Stimulated activated CD8-positive, alpha-beta memory T cell treated with anti-CD3 and anti-CD28 coated beads, Interleukin-12 subunit alpha, Interleukin-12 subunit beta, amount 100 ng/mL, for 24 hours (primary cell): ENCODE data around the gene SRGAP2.
"Not testable (repeated sequence)": the region's sequence is repeated elsewhere in the genome, so short reads cannot be mapped to it uniquely, and the experiment has no call there.

Source experiments
- DNase-seq: peaks from one replicate; pipeline ENCODE4 v3.0.0-alpha.2; 2020; ENCODE audit errors: extremely low read depth

Gene SRGAP2

DNA sequence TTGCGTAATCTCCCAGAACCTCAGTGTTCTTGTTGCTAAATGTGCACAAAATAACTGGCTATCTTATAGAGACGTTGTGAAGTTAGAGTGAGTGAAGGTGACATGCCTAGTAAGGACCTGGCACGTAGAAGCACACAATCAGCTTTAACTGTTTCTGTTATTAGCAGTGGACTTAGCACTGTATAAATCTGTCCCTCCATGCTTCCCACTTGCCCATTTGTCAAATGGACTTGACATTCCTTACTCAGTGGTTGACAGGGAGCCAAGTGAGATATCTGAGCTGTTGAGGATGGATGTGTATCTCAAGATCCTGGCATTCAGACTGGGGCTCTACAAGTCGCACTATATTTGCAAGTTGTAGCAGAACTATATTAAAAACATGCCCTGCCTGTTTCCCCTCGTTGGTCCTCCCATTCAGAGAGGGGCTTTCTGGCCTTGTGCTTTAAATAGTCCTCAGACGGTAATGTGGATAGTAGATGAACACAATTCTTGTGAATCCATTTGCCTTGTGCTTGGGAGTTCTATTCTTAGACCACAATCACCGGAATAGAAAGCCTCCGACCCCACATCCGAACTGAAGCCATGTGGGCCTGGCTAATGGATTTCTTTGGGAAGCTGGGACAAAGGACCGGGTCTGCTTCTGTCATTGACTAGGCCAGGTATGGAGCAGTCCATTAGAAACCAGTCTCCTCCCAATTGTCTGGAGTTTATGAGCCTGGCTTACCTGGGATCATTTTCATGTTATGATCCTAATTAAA, 43.0 kb downstream of the SRGAP2 start:
- not testable (repeated sequence) for DNase-seq

- not testable (repeated sequence) for DNase-seq
Observed at GRCh38 chr1:206250953-206251681, 47.8 kb downstream of the SRGAP2 start.

GRCh38 chr1:206252680-206253335, 49.5 kb downstream of the SRGAP2 start:
- DNase-seq: not testable (repeated sequence)
